ENCODE measurements around the gene SLC25A39. TPM values are rescaled to one million over a fixed set of nuclear protein-coding genes. Genes with fewer than 3 reads are reported as not detected.

The SLC25A39 gene
- total and polyA plus RNA-seq, 2 of the 13 experiments (the other 11 are each of a cell fraction or from before 2014, with no cell fraction given): 144 to 151 TPM

GRCh38 chr17:44350733-44351226 lies 26.2 kb upstream of the SLC25A39 start (continued):
- TF ChIP-seq PPARG (CRISPR knock-in tag; conservative IDR thresholded peaks at IDR 0.05): no peak
- peak; percentile 61; the same call in 1 of the 2 replicates for TF ChIP-seq PCBP1 (IDR thresholded peaks at IDR 0.05; ENCODE audit: borderline replicate concordance, low read depth, low read length)
- TF ChIP-seq ZNF639 (CRISPR knock-in tag; conservative IDR thresholded peaks at IDR 0.05): no peak
- no peak for TF ChIP-seq HDAC1 (CRISPR knock-in tag; IDR thresholded peaks at IDR 0.05)
- no peak for TF ChIP-seq NAIF1 (CRISPR knock-in tag; IDR thresholded peaks at IDR 0.05; ENCODE audit: borderline replicate concordance)
- no peak for TF ChIP-seq MZF1 (CRISPR knock-in tag; IDR thresholded peaks at IDR 0.05; ENCODE audit: borderline replicate concordance)
- TF ChIP-seq, protein P1, sequence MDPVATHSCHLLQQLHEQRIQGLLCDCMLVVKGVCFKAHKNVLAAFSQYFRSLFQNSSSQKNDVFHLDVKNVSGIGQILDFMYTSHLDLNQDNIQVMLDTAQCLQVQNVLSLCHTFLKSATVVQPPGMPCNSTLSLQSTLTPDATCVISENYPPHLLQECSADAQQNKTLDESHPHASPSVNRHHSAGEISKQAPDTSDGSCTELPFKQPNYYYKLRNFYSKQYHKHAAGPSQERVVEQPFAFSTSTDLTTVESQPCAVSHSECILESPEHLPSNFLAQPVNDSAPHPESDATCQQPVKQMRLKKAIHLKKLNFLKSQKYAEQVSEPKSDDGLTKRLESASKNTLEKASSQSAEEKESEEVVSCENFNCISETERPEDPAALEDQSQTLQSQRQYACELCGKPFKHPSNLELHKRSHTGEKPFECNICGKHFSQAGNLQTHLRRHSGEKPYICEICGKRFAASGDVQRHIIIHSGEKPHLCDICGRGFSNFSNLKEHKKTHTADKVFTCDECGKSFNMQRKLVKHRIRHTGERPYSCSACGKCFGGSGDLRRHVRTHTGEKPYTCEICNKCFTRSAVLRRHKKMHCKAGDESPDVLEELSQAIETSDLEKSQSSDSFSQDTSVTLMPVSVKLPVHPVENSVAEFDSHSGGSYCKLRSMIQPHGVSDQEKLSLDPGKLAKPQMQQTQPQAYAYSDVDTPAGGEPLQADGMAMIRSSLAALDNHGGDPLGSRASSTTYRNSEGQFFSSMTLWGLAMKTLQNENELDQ (CRISPR knock-in tag; IDR thresholded peaks at IDR 0.05; ENCODE audit: borderline replicate concordance): no peak
- TF ChIP-seq, protein P2, sequence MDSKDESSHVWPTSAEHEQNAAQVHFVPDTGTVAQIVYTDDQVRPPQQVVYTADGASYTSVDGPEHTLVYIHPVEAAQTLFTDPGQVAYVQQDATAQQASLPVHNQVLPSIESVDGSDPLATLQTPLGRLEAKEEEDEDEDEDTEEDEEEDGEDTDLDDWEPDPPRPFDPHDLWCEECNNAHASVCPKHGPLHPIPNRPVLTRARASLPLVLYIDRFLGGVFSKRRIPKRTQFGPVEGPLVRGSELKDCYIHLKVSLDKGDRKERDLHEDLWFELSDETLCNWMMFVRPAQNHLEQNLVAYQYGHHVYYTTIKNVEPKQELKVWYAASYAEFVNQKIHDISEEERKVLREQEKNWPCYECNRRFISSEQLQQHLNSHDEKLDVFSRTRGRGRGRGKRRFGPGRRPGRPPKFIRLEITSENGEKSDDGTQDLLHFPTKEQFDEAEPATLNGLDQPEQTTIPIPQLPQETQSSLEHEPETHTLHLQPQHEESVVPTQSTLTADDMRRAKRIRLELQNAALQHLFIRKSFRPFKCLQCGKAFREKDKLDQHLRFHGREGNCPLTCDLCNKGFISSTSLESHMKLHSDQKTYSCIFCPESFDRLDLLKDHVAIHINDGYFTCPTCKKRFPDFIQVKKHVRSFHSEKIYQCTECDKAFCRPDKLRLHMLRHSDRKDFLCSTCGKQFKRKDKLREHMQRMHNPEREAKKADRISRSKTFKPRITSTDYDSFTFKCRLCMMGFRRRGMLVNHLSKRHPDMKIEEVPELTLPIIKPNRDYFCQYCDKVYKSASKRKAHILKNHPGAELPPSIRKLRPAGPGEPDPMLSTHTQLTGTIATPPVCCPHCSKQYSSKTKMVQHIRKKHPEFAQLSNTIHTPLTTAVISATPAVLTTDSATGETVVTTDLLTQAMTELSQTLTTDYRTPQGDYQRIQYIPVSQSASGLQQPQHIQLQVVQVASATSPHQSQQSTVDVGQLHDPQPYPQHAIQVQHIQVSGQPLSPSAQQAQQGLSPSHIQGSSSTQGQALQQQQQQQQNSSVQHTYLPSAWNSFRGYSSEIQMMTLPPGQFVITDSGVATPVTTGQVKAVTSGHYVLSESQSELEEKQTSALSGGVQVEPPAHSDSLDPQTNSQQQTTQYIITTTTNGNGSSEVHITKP (CRISPR knock-in tag; IDR thresholded peaks at IDR 0.05; ENCODE audit: low read depth): no peak
- TF ChIP-seq ZBTB1 (CRISPR knock-in tag; IDR thresholded peaks at IDR 0.05; ENCODE audit: borderline replicate concordance): no peak
- no peak for TF ChIP-seq NCOA1 (CRISPR knock-in tag; IDR thresholded peaks at IDR 0.05)
- TF ChIP-seq, protein P3, sequence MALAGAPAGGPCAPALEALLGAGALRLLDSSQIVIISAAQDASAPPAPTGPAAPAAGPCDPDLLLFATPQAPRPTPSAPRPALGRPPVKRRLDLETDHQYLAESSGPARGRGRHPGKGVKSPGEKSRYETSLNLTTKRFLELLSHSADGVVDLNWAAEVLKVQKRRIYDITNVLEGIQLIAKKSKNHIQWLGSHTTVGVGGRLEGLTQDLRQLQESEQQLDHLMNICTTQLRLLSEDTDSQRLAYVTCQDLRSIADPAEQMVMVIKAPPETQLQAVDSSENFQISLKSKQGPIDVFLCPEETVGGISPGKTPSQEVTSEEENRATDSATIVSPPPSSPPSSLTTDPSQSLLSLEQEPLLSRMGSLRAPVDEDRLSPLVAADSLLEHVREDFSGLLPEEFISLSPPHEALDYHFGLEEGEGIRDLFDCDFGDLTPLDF (CRISPR knock-in tag; IDR thresholded peaks at IDR 0.05): no peak
- TF ChIP-seq SKI (IDR thresholded peaks at IDR 0.05; ENCODE audit: partially characterized antibody): no peak
- no peak for TF ChIP-seq PAF1 (CRISPR knock-in tag; IDR thresholded peaks at IDR 0.05)
- TF ChIP-seq CEBPB (IDR thresholded peaks at IDR 0.05; ENCODE audit: borderline replicate concordance, low read depth, low read length): no peak
- no peak for TF ChIP-seq ZNF761 (CRISPR knock-in tag; conservative IDR thresholded peaks at IDR 0.05)
- TF ChIP-seq KDM1A (CRISPR knock-in tag; IDR thresholded peaks at IDR 0.05): no peak
- no peak for TF ChIP-seq ZNF678 (CRISPR knock-in tag; IDR thresholded peaks at IDR 0.05)
- TF ChIP-seq TCF7 (IDR thresholded peaks at IDR 0.05; ENCODE audit: low read depth): no peak
- no peak for TF ChIP-seq AGO1 (IDR thresholded peaks at IDR 0.05; ENCODE audit: low read depth, low read length, poor library complexity, severe bottlenecking)
- no peak for TF ChIP-seq ZNF383 (CRISPR knock-in tag; IDR thresholded peaks at IDR 0.05; ENCODE audit: borderline replicate concordance)
- TF ChIP-seq MIER2 (CRISPR knock-in tag; IDR thresholded peaks at IDR 0.05): no peak
